HEK293 (cell line): Measurements from ENCODE around the gene TRAF2.

Experiments used
- CTCF ChIA-PET: fragments of 350-600 bp; formaldehyde crosslinking; extraction: SDS; loops from one replicate; lab custom pipeline; 2021; ENCODE audit warnings: antibody characterized with exemption; lab: Yijun Ruan, JAX
- POLR2A ChIA-PET: fragments of 300-600 bp; formaldehyde crosslinking; extraction: SDS; loops from one replicate; lab custom pipeline; 2020; ENCODE audit warnings: antibody characterized with exemption, inconsistent platforms; lab: Yijun Ruan, JAX
- H3K27ac ChIP-seq: fragments of 200-500 bp; sonication (Bioruptor generic); 2 replicates; pipeline ENCODE4 v1.5.1; 2014; ENCODE audit warnings: low read depth, low read length, control low read depth, inconsistent platforms; ENCODE audit errors: extremely low read depth
- H3K36me3 ChIP-seq, 2 experiments: fragments of 200-500 bp in 1 of 2; sonication (Bioruptor generic) in 1 of 2; 1 replicate in 1 of 2; 2 replicates in 1 of 2; pipeline ENCODE4 v1.5.1; 2014 to 2017; ENCODE audit warnings: inconsistent platforms in 2 of 2, low read length in 2 of 2; ENCODE audit not compliant: control insufficient read depth in 2 of 2, insufficient read depth in 1 of 2
- H3K4me1 ChIP-seq: fragments of 200-500 bp; sonication (Bioruptor generic); 2 replicates; pipeline ENCODE4 v1.5.1; 2014; ENCODE audit warnings: mild to moderate bottlenecking, low read length, inconsistent platforms; ENCODE audit not compliant: control insufficient read depth, insufficient read depth
- H3K4me3 ChIP-seq: 2 replicates; pipeline ENCODE4 v1.5.1; 2011; ENCODE audit warnings: low read depth, mild to moderate bottlenecking, control low read depth, low read length, moderate library complexity
- H3K9me3 ChIP-seq: fragments of 200-500 bp; sonication (Bioruptor generic); 2 replicates; pipeline ENCODE4 v1.5.1; 2014; ENCODE audit warnings: low read depth, low read length, inconsistent platforms; ENCODE audit not compliant: control insufficient read depth, insufficient read depth
- HIC1 ChIP-seq: fragments of 450-650 bp; formaldehyde crosslinking; IDR thresholded peaks from 2 replicates; pipeline ENCODE4 v1.5.1; 2016; ENCODE audit warnings: missing biosample characterization, missing genetic modification characterization
- PBX3 ChIP-seq: sonication (generic); formaldehyde crosslinking; IDR thresholded peaks from 2 replicates; pipeline ENCODE4 v1.8.1; 2022; ENCODE audit warnings: mild to moderate bottlenecking, moderate library complexity, missing genetic modification reagents
- TCF7L2 ChIP-seq: IDR thresholded peaks from 2 replicates; pipeline ENCODE4 v1.6.1; 2011; ENCODE audit warnings: low read depth, mild to moderate bottlenecking, inconsistent platforms, low read length, moderate library complexity, borderline replicate concordance
- TRIM28 ChIP-seq: IDR thresholded peaks from 2 replicates; pipeline ENCODE4 v1.6.1; 2011; ENCODE audit warnings: low read length, control low read depth, borderline replicate concordance
- ZBTB20 ChIP-seq: fragments of 450-650 bp; formaldehyde crosslinking; IDR thresholded peaks from 2 replicates; pipeline ENCODE4 v1.5.1; 2016; ENCODE audit warnings: missing biosample characterization, missing genetic modification characterization
- ZNF561 ChIP-seq: fragments of 450-650 bp; IDR thresholded peaks from 2 replicates; pipeline ENCODE4 v1.5.1; 2018; ENCODE audit warnings: missing biosample characterization, missing genetic modification characterization, borderline replicate concordance
- ZNF600 ChIP-seq: fragments of 450-650 bp; formaldehyde crosslinking; IDR thresholded peaks from 2 replicates; pipeline ENCODE4 v1.5.1; 2016; ENCODE audit warnings: missing biosample characterization, missing genetic modification characterization
- ZNF610 ChIP-seq: fragments of 450-650 bp; formaldehyde crosslinking; IDR thresholded peaks from 2 replicates; pipeline ENCODE4 v1.5.1; 2016; ENCODE audit warnings: missing biosample characterization, missing genetic modification characterization, borderline replicate concordance
- ZNF626 ChIP-seq: fragments of 450-650 bp; sonication (Bioruptor Pico); formaldehyde crosslinking; IDR thresholded peaks from 2 replicates; pipeline ENCODE4 v1.5.1; 2018; ENCODE audit warnings: missing biosample characterization, missing genetic modification characterization, inconsistent platforms
- ZNF629 ChIP-seq: fragments of 450-650 bp; formaldehyde crosslinking; IDR thresholded peaks from 2 replicates; pipeline ENCODE4 v1.5.1; 2017; ENCODE audit warnings: missing biosample characterization, missing genetic modification characterization
- ZNF677 ChIP-seq: fragments of 450-650 bp; IDR thresholded peaks from 2 replicates; pipeline ENCODE4 v1.5.0; 2018; ENCODE audit warnings: missing biosample characterization, mild to moderate bottlenecking, missing genetic modification characterization, moderate library complexity

The TRAF2 gene

DNA sequence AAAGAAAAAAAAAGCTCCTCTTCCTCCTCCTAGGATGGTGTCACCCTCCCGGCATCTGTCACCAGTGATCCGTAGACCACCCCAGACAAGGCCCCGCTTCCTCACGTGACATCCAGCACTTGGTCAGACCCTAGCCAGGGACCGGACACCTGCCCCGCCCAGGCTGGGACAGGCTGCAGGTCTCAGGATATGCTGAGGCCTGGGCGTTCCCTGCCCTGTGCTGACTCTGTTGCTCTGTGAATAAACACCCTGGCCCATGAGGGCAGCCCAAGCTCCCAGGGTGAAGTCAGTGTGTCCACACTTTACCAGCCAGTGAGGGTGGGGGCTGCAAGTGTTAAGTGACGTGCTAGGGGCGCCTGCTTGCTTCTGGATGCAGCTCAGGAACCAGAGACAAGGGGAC lies 25.8 kb upstream of the TRAF2 start:
- no peak overlapping the region for H3K27ac ChIP-seq
- H3K9me3 ChIP-seq = no peaks in the 10 kb centered on the region
- ChIA-PET POLR2A (interaction anchor here (0.5 to 2.7 kb wide), 9 partner anchors 9 to 105 kb away, joined by 3 to 9 read pairs (median 4); partner anchors contain the start of genes AJM1 and MAMDC4), CTCF (interaction anchor here (0.6 to 0.9 kb wide), 3 partner anchors 15 to 20 kb away, joined by 3 to 4 read pairs (median 3); no protein-coding TSS in a partner anchor)
- H3K4me3 ChIP-seq = no peak overlapping the region
- TF ChIP-seq ZNF600 (peak; percentile 37; the same call in 1 of the 2 replicates), ZBTB20 (tag by site-specific recombination) (peak; percentile 33), ZNF626 (tag by site-specific recombination) (no peak), ZNF610 (tag by site-specific recombination) (no peak)
- no peaks in the 10 kb centered on the region for H3K4me1 ChIP-seq
- peaks cover 0 to 71% of the 10 kb centered on the region in 2 experiments; a peak in 2 of 3 replicates for H3K36me3 ChIP-seq

- Histone ChIP-seq H3K4me1 (no peaks in the 10 kb centered on the region), H3K9me3 (no peaks in the 10 kb centered on the region), H3K36me3 (peaks cover 0 to 71% of the 10 kb centered on the region in 2 experiments; a peak in 2 of 3 replicates), H3K4me3 (no peak overlapping the region), H3K27ac (no peak overlapping the region)
- ChIA-PET CTCF (interaction anchor here (0.5 to 0.9 kb wide), 5 partner anchors 14 to 74 kb away, joined by 3 to 4 read pairs (median 3); no protein-coding TSS in a partner anchor), POLR2A (interaction anchor here (0.5 to 2.7 kb wide), 11 partner anchors 10 to 131 kb away, joined by 3 to 9 read pairs (median 3); partner anchors contain the start of genes AJM1, MAMDC4, PAXX and TRAF2)
- TF ChIP-seq HIC1 (tag by site-specific recombination) = 0 out of 2 replicates have a peak, but pooled peaks have one; percentile 11
- TF ChIP-seq PBX3 = 0 out of 2 replicates have a peak, but pooled peaks have one; percentile 28
- no peak for TF ChIP-seq ZNF561 (tag by site-specific recombination)
- no peak for TF ChIP-seq ZNF629 (tag by site-specific recombination)
- no peak for TF ChIP-seq TRIM28
Observed at GRCh38 chr9:136860933-136861873, 25.1 kb upstream of the TRAF2 start.

GRCh38 chr9:136861874-136862457 lies 24.4 kb upstream of the TRAF2 start:
- H3K36me3 ChIP-seq = peaks cover 0 to 67% of the 10 kb centered on the region in 2 experiments; a peak in 2 of 3 replicates
- no peaks in the 10 kb centered on the region for H3K9me3 ChIP-seq
- no peak overlapping the region for H3K27ac ChIP-seq
- no peak overlapping the region for H3K4me3 ChIP-seq
- ChIA-PET CTCF (interaction anchor here (0.6 to 1.3 kb wide), 4 partner anchors 8 to 174 kb away, joined by 3 to 4 read pairs (median 4); no protein-coding TSS in a partner anchor), POLR2A (interaction anchor here (0.5 to 2.7 kb wide), 5 partner anchors 10 to 130 kb away, joined by 3 to 9 read pairs (median 4); partner anchors contain the start of genes MAMDC4 and PAXX)
- H3K4me1 ChIP-seq = no peaks in the 10 kb centered on the region
- no peak for TF ChIP-seq TCF7L2
- no peak for TF ChIP-seq ZNF677 (tag by site-specific recombination)
